NK-92 (cell line): Measurements from ENCODE around the gene MAML2.

ENCODE experiments used
- DNase-seq: peaks from one replicate; lab custom pipeline; 2025; ENCODE audit not compliant: unreplicated experiment; lab: John Stamatoyannopoulos, UW

Gene MAML2

GRCh38 chr11:96084610-96085318 lies 258.2 kb downstream of the MAML2 start:
- DNase-seq, result no peak

- no peak for DNase-seq
Measured at GRCh38 chr11:96082936-96083335, 260.1 kb downstream of the MAML2 start.

- no peak for DNase-seq
Measured at GRCh38 chr11:96082002-96082899, 260.7 kb downstream of the MAML2 start.

GRCh38 chr11:96081561-96081960 lies 261.4 kb downstream of the MAML2 start:
- DNase-seq, result no peak

GRCh38 chr11:96079691-96080090 lies 263.3 kb downstream of the MAML2 start:
- no peak for DNase-seq

GRCh38 chr11:96075532-96075959 lies 267.4 kb downstream of the MAML2 start:
- DNase-seq, result no peak

GRCh38 chr11:96074551-96075310 lies 268.3 kb downstream of the MAML2 start:
- DNase-seq, result no peak

GRCh38 chr11:96073536-96073935 lies 269.5 kb downstream of the MAML2 start:
- DNase-seq, result no peak

GRCh38 chr11:96072592-96072991 lies 270.4 kb downstream of the MAML2 start:
- DNase-seq, result no peak

GRCh38 chr11:96070453-96070852 lies 272.5 kb downstream of the MAML2 start:
- no peak for DNase-seq

GRCh38 chr11:96067160-96067559 lies 275.8 kb downstream of the MAML2 start:
- DNase-seq, result no peak

GRCh38 chr11:96065379-96065778 lies 277.6 kb downstream of the MAML2 start:
- no peak for DNase-seq

- no peak for DNase-seq
Measured at GRCh38 chr11:96063886-96064285, 279.1 kb downstream of the MAML2 start.

- DNase-seq, result no peak
Measured at GRCh38 chr11:96063053-96063452, 279.9 kb downstream of the MAML2 start.

GRCh38 chr11:96062134-96062533 lies 280.9 kb downstream of the MAML2 start:
- no peak for DNase-seq

GRCh38 chr11:96061730-96062129 lies 281.3 kb downstream of the MAML2 start:
- no peak for DNase-seq

- no peak for DNase-seq
Measured at GRCh38 chr11:96061069-96061468, 281.9 kb downstream of the MAML2 start.

GRCh38 chr11:96057502-96057901 lies 285.5 kb downstream of the MAML2 start:
- DNase-seq, result no peak

- DNase-seq, result no peak
Measured at GRCh38 chr11:96056576-96056975, 286.4 kb downstream of the MAML2 start.

- no peak for DNase-seq
Measured at GRCh38 chr11:96055706-96056387, 287.1 kb downstream of the MAML2 start.
